Measurements from ENCODE around the gene MISP3.
A peak's percentile ranks its signal among the peaks of the same experiment; 100 is the strongest.

MISP3 gene

GRCh38 chr19:14061751-14062557 is 10.6 kb upstream of the MISP3 start, which contains the start of gene PALM3:
TSS of gene PALM3 (minus strand) at chr19:14062076. CDS start at chr19:14061980, 96 bp downstream.
- no peaks in the 10 kb centered on the region for H3K36me3 ChIP-seq (ENCODE audit: control insufficient read depth, insufficient read depth, low read length)
- no peaks in the 10 kb centered on the region for H3K9me3 ChIP-seq (ENCODE audit: control insufficient read depth, low read length)
- H3K9ac ChIP-seq, result no peak within 1 kb of the TSS
- no peaks in the 10 kb centered on the region for H3K27me3 ChIP-seq (ENCODE audit: control insufficient read depth, insufficient read depth, low read length)
- no peaks in the 10 kb centered on the region for H3K79me2 ChIP-seq
- TF ChIP-seq CTCF (IDR thresholded peaks at IDR 0.05), result no peak
- H3K4me1 ChIP-seq, result peaks cover 7% of the 10 kb centered on the region
- H3K4me2 ChIP-seq (ENCODE audit: low read length), result peak within 1 kb of the TSS; percentile 72
- peak within 1 kb of the TSS; percentile 62 for H2AFZ ChIP-seq
- H3K4me3 ChIP-seq (ENCODE audit: low read depth, low read length), result peak within 1 kb of the TSS; percentile 84
- peak within 1 kb of the TSS; percentile 56 for H3K27ac ChIP-seq

DNA sequence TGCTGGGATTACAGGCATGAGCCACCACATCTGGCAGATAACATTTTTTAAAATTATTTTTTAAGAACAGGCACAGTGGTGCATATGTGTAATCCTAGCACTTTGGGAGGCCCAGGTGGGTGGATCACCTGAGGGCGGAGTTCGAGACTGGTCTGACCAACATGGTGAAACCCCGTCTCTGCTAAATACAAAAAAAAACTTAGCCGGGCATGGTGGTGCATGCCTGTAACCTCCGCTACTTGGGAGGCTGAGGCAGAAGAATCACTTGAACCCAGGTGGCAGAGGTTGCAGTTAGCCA is 10.1 kb upstream of the MISP3 start:
- Histone ChIP-seq H2AFZ (no peak overlapping the region), H3K36me3 (ENCODE audit: control insufficient read depth, insufficient read depth, low read length) (no peaks in the 10 kb centered on the region), H3K27me3 (ENCODE audit: control insufficient read depth, insufficient read depth, low read length) (no peaks in the 10 kb centered on the region), H3K4me3 (ENCODE audit: low read depth, low read length) (no peak overlapping the region), H3K9me3 (ENCODE audit: control insufficient read depth, low read length) (no peaks in the 10 kb centered on the region), H3K9ac (no peak overlapping the region), H3K27ac (no peak overlapping the region), H3K4me1 (peaks cover 7% of the 10 kb centered on the region), H3K4me2 (ENCODE audit: low read length) (peak overlapping the region; percentile 72), H3K79me2 (no peaks in the 10 kb centered on the region)
- TF ChIP-seq CTCF (IDR thresholded peaks at IDR 0.05), result no peak

- peaks cover 7% of the 10 kb centered on the region for H3K4me1 ChIP-seq
- H3K4me2 ChIP-seq (ENCODE audit: low read length), result no peak overlapping the region
- no peak for TF ChIP-seq CTCF (IDR thresholded peaks at IDR 0.05)
- H3K4me3 ChIP-seq (ENCODE audit: low read depth, low read length), result no peak overlapping the region
- no peaks in the 10 kb centered on the region for H3K9me3 ChIP-seq (ENCODE audit: control insufficient read depth, low read length)
- H3K27ac ChIP-seq, result no peak overlapping the region
- no peaks in the 10 kb centered on the region for H3K27me3 ChIP-seq (ENCODE audit: control insufficient read depth, insufficient read depth, low read length)
- no peak overlapping the region for H3K9ac ChIP-seq
- H3K79me2 ChIP-seq, result no peaks in the 10 kb centered on the region
- no peaks in the 10 kb centered on the region for H3K36me3 ChIP-seq (ENCODE audit: control insufficient read depth, insufficient read depth, low read length)
- no peak overlapping the region for H2AFZ ChIP-seq
Observed at GRCh38 chr19:14063105-14063504, 9.5 kb upstream of the MISP3 start.

GRCh38 chr19:14066134-14066533 is 6.5 kb upstream of the MISP3 start:
- Histone ChIP-seq H3K27ac (no peak overlapping the region), H3K4me3 (ENCODE audit: low read depth, low read length) (no peak overlapping the region), H3K9me3 (ENCODE audit: control insufficient read depth, low read length) (no peaks in the 10 kb centered on the region), H3K27me3 (ENCODE audit: control insufficient read depth, insufficient read depth, low read length) (no peaks in the 10 kb centered on the region), H3K4me2 (ENCODE audit: low read length) (no peak overlapping the region), H3K4me1 (peaks cover 5% of the 10 kb centered on the region), H2AFZ (no peak overlapping the region), H3K36me3 (ENCODE audit: control insufficient read depth, insufficient read depth, low read length) (no peaks in the 10 kb centered on the region), H3K79me2 (no peaks in the 10 kb centered on the region), H3K9ac (no peak overlapping the region)
- TF ChIP-seq CTCF (IDR thresholded peaks at IDR 0.05), result no peak

Measured in parathyroid adenoma (tissue), 2 donors.